PC-9 (cell line): ENCODE results near the gene OR52J3.

ENCODE experiments used
- CTCF ChIP-seq: fragments of 200-600 bp; sonication (generic); conservative IDR thresholded peaks from 2 replicates; pipeline ENCODE4 v1.6.1; 2017; ENCODE audit warnings: mixed run types, antibody characterized with exemption, mild to moderate bottlenecking, moderate library complexity
- EZH2 ChIP-seq: fragments of 200-600 bp; sonication (generic); IDR thresholded peaks from 2 replicates; pipeline ENCODE4 v1.8.0; 2017; ENCODE audit warnings: antibody characterized with exemption, low read depth

GRCh38 chr11:5021996-5022395, 24.3 kb upstream of the OR52J3 start:
- TF ChIP-seq CTCF (no peak), EZH2 (no peak)
